Pancreas (tissue), 10 donors: Measurements from ENCODE around the gene MYL2. TPM values are rescaled to one million over a fixed set of nuclear protein-coding genes. Genes with fewer than 3 reads are reported as not detected.

ENCODE experiments used
- ATAC-seq, 4 donors: fragments of 200-7000 bp; cut with Tn5 transposase; one replicate each; pipeline versions ENCODE4 v1.8.0 to v1.9.1; 2020; ENCODE audit warnings: mild to moderate bottlenecking in 4 of 4, moderate library complexity in 4 of 4
- DNase-seq, 6 donors: peaks; one replicate each; pipeline ENCODE4 v3.0.0-alpha.2; 2020
- FAIRE-seq: peaks from 2 replicates; lab custom pipeline; 2012; peaks lifted over from hg19 to GRCh38; lab: Jason Lieb, UNC
- H3K27ac ChIP-seq, 4 donors: fragments of 200-600 bp; sonication (generic); 1 replicate in 3 of 4; 2 replicates in 1 of 4; pipeline versions ENCODE4 v1.5.0 to v1.8.0; 2020
- H3K27me3 ChIP-seq, 4 donors: fragments of 200-600 bp; one replicate each; pipeline ENCODE4 v1.8.0; 2021
- H3K36me3 ChIP-seq, 3 donors: fragments of 200-600 bp; sonication (generic) in 1 of 3; one replicate each; pipeline versions ENCODE4 v1.5.0 to v1.8.0; 2020 to 2021
- H3K4me1 ChIP-seq, 3 donors: fragments of 200-600 bp; one replicate each; pipeline ENCODE4 v1.8.0; 2021
- H3K4me3 ChIP-seq, 4 donors: fragments of 200-600 bp; sonication (generic) in 2 of 4; one replicate each; pipeline versions ENCODE4 v1.5.0 to v1.8.0; 2020 to 2021
- H3K9me3 ChIP-seq, 4 donors: fragments of 200-600 bp; one replicate each; pipeline ENCODE4 v1.8.0; 2021
- WGBS, 2 donors: extraction: QIAGEN DNeasy Blood & Tissue Kit; methylation state at CpG; one replicate each; pipeline ENCODE4 v1.1.7; 2013; 5-methylcytosine and 5-hydroxymethylcytosine counted together
- intact Hi-C, 3 donors: fragments of 100-400 bp; cut with DNase I; formaldehyde crosslinking; loops; one replicate each; pipeline versions ENCODE4 v1.11.1 to v1.14.2; 2022
- polyA plus RNA-seq, 2 donors: library from polyadenylated mRNA; stranded (reverse); fragments of 200-250 nt; gene quantifications; one replicate each; pipeline ENCODE4 v1.2.3, GENCODE V29; 2013
- total RNA-seq, 6 donors: library from RNA; stranded (reverse); fragmentation: NEBNext Ultra II Directional in 4 of 6; extraction: Animal tissue kit (Norgen Biotek cat#: 25700) in 4 of 6; gene quantifications; one replicate each; pipeline versions ENCODE4 v1.2.1 to v1.2.4, GENCODE V29; 2021 to 2023
- TF ChIP-seq, protein P1 (sequence below), 4 donors: fragments of 200-600 bp; sonication (generic) in 3 of 4; IDR thresholded peaks; one replicate each; pipeline versions ENCODE4 v1.5.0 to v1.8.0; 2021; ENCODE audit warnings: antibody characterized with exemption in 4 of 4
- donor health status: healthy with polysubstance abuse.
- donor health status: DM: no; HTN: no; CAD: no; lungs with moderate emphysema.
- donor health status: DM: no; HTN: no; CAD: no.
- donor health status: control.
- donor health status: control.
- donor health status: Bipolar disorder and iron deficiency.
- donor health status: DM: yes; HTN: yes; CAD: no.
- donor health status: DM: no; HTN: no; CAD: no.
- donor health status: DM: no; HTN: no; CAD: no.
- donor health status: DM: yes; HTN: yes; CAD: no.

MYL2 gene
- total and polyA plus RNA-seq, 8 donors = 1.6 to 12.0 (median 7.1) TPM; not detected in 5

DNA sequence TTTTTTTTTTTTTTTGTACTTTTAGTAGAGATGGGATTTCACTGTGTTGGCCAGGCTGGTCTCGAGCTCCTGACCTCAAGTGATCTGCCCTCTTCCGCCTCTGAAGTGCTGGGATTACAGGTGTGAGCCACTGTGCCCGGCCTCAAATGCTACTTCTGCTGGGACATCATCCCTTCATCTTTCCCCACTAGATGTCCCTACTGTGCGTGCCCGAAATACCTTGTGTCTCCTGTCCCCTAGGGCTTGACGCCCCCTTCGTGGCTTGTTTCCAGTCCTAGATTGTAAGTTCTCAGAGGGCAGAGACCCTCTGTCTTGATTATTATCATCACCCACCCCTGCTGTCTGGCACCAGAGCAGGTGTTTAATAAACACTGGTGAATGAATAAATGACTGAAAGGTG, 58.6 kb downstream of the MYL2 start:
- Histone ChIP-seq H3K4me1 (no peaks in the 10 kb centered on the region), H3K9me3 (no peaks in the 10 kb centered on the region), H3K27ac (no peak overlapping the region), H3K36me3 (no peaks in the 10 kb centered on the region), H3K27me3 (no peaks in the 10 kb centered on the region), H3K4me3 (no peak overlapping the region)
- WGBS, 2 donors = 55 to 63% methylated on average over 7 of the region's 7 CpGs
- TF ChIP-seq, protein P1, sequence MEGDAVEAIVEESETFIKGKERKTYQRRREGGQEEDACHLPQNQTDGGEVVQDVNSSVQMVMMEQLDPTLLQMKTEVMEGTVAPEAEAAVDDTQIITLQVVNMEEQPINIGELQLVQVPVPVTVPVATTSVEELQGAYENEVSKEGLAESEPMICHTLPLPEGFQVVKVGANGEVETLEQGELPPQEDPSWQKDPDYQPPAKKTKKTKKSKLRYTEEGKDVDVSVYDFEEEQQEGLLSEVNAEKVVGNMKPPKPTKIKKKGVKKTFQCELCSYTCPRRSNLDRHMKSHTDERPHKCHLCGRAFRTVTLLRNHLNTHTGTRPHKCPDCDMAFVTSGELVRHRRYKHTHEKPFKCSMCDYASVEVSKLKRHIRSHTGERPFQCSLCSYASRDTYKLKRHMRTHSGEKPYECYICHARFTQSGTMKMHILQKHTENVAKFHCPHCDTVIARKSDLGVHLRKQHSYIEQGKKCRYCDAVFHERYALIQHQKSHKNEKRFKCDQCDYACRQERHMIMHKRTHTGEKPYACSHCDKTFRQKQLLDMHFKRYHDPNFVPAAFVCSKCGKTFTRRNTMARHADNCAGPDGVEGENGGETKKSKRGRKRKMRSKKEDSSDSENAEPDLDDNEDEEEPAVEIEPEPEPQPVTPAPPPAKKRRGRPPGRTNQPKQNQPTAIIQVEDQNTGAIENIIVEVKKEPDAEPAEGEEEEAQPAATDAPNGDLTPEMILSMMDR (IDR thresholded peaks at IDR 0.05) = no peak
- FAIRE-seq = no peak
- no peak for ATAC-seq
- intact Hi-C loops = no loop called here
- no peak for DNase-seq

Other genes starting within 250 kb of the MYL2 start
- 1 to 10 TPM in 3 of 6 donors, under 1 TPM in 3; 0.42 to 5.2 (median 1.1) TPM for gene HVCN1, start 231.5 kb downstream of the MYL2 start, total RNA-seq
- gene HVCN1, start 231.5 kb downstream of the MYL2 start, polyA plus RNA-seq = 1 to 10 TPM; 1.5 to 2.0 TPM
- 10 to 100 TPM; 58.6 to 92.7 (median 75.9) TPM for gene PPP1CC, start 177.7 kb downstream of the MYL2 start, total RNA-seq
- 10 to 100 TPM; 33.3 to 52.9 TPM for gene PPP1CC, start 177.7 kb downstream of the MYL2 start, polyA plus RNA-seq
- not detected for gene CCDC63, start 73.6 kb downstream of the MYL2 start, total RNA-seq
- gene CCDC63, start 73.6 kb downstream of the MYL2 start, polyA plus RNA-seq = not detected
- under 1 TPM; 0.03 to 0.16 (median 0.07) TPM for gene CUX2, start 113.6 kb upstream of the MYL2 start, total RNA-seq
- gene CUX2, start 113.6 kb upstream of the MYL2 start, polyA plus RNA-seq = under 1 TPM; under 0.01 to 0.04 TPM